ENCODE results near the gene HCK.

DNA sequence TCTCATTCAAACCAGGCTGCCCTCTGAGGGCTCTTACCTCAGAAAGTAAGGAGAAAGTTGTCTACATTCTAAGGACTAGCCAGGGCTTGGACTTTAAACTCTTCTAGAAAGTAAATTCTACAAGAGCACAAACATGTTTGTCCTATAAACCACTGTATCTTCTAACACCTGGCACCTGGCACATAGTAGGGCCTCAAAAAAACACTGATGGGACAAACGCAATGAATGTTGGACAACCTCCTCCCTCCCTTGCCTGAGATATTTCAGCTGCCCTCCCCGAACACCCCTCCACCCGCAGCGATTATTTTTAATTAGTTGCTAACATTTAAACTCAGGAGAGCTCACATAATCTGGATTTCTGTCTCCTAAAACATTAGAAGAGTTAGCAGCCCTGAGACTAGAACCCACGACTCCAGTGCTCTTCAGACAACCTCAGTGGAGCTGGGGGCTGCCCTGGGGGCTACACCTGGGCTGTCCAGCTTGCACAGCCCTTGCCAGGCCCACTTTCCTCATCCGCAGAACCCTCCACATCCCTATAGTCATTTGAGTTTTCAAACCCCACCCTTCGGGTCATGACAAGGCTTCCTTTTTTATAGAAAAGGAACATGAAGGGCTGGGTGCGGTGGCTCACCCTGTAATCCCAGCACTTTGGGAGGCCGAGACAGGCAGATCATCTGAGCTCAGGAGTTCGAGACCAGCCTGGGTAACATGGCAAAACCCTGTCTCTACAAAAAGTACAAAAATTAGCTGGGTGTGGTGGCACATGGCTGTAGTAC is 4.9 kb downstream of the HCK start:
- TF ChIP-seq CBFB (CRISPR knock-in tag; IDR thresholded peaks at IDR 0.05; ENCODE audit: low read depth) (no peak), CTCF (IDR thresholded peaks at IDR 0.05) (no peak), CREB1 (CRISPR knock-in tag; IDR thresholded peaks at IDR 0.05) (no peak), ZBTB43 (CRISPR knock-in tag; IDR thresholded peaks at IDR 0.05) (no peak)
- TF ChIP-seq, protein P1, sequence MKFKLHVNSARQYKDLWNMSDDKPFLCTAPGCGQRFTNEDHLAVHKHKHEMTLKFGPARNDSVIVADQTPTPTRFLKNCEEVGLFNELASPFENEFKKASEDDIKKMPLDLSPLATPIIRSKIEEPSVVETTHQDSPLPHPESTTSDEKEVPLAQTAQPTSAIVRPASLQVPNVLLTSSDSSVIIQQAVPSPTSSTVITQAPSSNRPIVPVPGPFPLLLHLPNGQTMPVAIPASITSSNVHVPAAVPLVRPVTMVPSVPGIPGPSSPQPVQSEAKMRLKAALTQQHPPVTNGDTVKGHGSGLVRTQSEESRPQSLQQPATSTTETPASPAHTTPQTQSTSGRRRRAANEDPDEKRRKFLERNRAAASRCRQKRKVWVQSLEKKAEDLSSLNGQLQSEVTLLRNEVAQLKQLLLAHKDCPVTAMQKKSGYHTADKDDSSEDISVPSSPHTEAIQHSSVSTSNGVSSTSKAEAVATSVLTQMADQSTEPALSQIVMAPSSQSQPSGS (CRISPR knock-in tag; IDR thresholded peaks at IDR 0.05; ENCODE audit: borderline replicate concordance, low read depth) = no peak
- TF ChIP-seq, protein P2, sequence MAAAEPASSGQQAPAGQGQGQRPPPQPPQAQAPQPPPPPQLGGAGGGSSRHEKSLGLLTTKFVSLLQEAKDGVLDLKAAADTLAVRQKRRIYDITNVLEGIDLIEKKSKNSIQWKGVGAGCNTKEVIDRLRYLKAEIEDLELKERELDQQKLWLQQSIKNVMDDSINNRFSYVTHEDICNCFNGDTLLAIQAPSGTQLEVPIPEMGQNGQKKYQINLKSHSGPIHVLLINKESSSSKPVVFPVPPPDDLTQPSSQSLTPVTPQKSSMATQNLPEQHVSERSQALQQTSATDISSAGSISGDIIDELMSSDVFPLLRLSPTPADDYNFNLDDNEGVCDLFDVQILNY (CRISPR knock-in tag; IDR thresholded peaks at IDR 0.05) = no peak

Data from WTC11 (cell line).